Chondrocyte (in vitro differentiated cells): ENCODE data around the gene PPP2R1A. TPM values are rescaled to one million over a fixed set of nuclear protein-coding genes. Genes with fewer than 3 reads are reported as not detected.

Source experiments
- DNase-seq: peaks from one replicate; pipeline ENCODE4 v3.0.0; 2021; ENCODE audit warnings: mixed read lengths, low spot score
- H3K27ac Mint-ChIP-seq: one replicate; pipeline ENCODE4 v1.8.0; 2021; ENCODE audit warnings: mild to moderate bottlenecking, moderate library complexity, mixed read lengths; ENCODE audit not compliant: unreplicated experiment
- H3K27me3 Mint-ChIP-seq: 2 replicates; pipeline ENCODE4 v1.8.0; 2021; ENCODE audit warnings: low read depth, mixed read lengths
- H3K36me3 Mint-ChIP-seq: 2 replicates; pipeline ENCODE4 v1.8.0; 2021; ENCODE audit warnings: low read depth, mixed read lengths
- H3K4me1 Mint-ChIP-seq: 2 replicates; pipeline ENCODE4 v1.8.0; 2021; ENCODE audit warnings: low read depth, mild to moderate bottlenecking, mixed read lengths
- H3K4me3 Mint-ChIP-seq: one replicate; pipeline ENCODE4 v1.8.0; 2021; ENCODE audit warnings: mild to moderate bottlenecking, moderate library complexity, mixed read lengths; ENCODE audit not compliant: unreplicated experiment
- H3K9me3 Mint-ChIP-seq: 2 replicates; pipeline ENCODE4 v1.8.0; 2021; ENCODE audit warnings: low read depth, mixed read lengths
- CTCF ChIP-seq: fragments of 200-600 bp; sonication (generic); IDR thresholded peaks from 2 replicates; pipeline ENCODE4 v1.5.0; 2021; ENCODE audit warnings: antibody characterized with exemption, mild to moderate bottlenecking, moderate library complexity
- total RNA-seq: library from RNA; stranded (reverse); gene quantifications from 3 replicates; pipeline ENCODE4 v1.2.1, GENCODE V29; 2021

PPP2R1A gene
- total RNA-seq, 1 donor from 2014 or later = 210 TPM

DNA sequence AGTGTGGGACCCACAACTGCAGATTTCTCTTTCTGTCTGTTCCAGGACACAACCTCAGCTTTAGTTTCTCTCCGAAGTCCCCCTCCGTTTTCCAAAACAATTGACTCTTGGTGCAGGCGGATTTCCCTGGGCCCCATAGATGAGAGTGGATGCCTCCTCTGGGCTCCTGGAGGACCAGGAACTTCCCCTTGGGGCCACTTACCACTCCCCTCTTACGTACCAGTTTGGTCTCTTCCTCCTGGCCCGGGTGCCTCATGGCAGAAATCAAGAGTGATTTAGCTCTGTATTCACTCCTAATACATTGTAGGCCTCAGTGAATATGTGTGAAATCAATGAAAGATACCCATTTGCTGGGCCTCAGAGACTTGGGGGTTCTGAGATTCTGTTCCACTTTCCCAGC, 34.4 kb downstream of the PPP2R1A start:
- Mint-ChIP-seq H3K36me3 (peaks cover 80% of the 10 kb centered on the region), H3K27me3 (no peaks in the 10 kb centered on the region), H3K9me3 (no peaks in the 10 kb centered on the region), H3K27ac (no peak overlapping the region), H3K4me3 (no peak overlapping the region), H3K4me1 (no peaks in the 10 kb centered on the region)
- DNase-seq = no peak
- no peak for TF ChIP-seq CTCF

- Mint-ChIP-seq H3K4me1 (no peaks in the 10 kb centered on the region), H3K9me3 (no peaks in the 10 kb centered on the region), H3K27ac (no peak overlapping the region), H3K4me3 (no peak overlapping the region), H3K36me3 (peaks cover 65% of the 10 kb centered on the region), H3K27me3 (no peaks in the 10 kb centered on the region)
- DNase-seq = no peak
- TF ChIP-seq CTCF = no peak
These were observed 36.8 kb downstream of the PPP2R1A start for GRCh38 chr19:52226652-52227051.

- DNase-seq = no peak
- Mint-ChIP-seq H3K36me3 (peaks cover 60% of the 10 kb centered on the region), H3K27me3 (no peaks in the 10 kb centered on the region), H3K27ac (no peak overlapping the region), H3K9me3 (no peaks in the 10 kb centered on the region), H3K4me1 (no peaks in the 10 kb centered on the region), H3K4me3 (no peak overlapping the region)
- TF ChIP-seq CTCF = no peak
These were observed 37.5 kb downstream of the PPP2R1A start for GRCh38 chr19:52227196-52227940.

- DNase-seq = no peak
- H3K27me3 Mint-ChIP-seq = no peaks in the 10 kb centered on the region
- H3K27ac Mint-ChIP-seq = no peak overlapping the region
- H3K4me3 Mint-ChIP-seq = no peak overlapping the region
- H3K4me1 Mint-ChIP-seq = no peaks in the 10 kb centered on the region
- no peaks in the 10 kb centered on the region for H3K9me3 Mint-ChIP-seq
- TF ChIP-seq CTCF = no peak
- H3K36me3 Mint-ChIP-seq = peaks cover 54% of the 10 kb centered on the region
These were observed 38.1 kb downstream of the PPP2R1A start for GRCh38 chr19:52227980-52228379.

- no peaks in the 10 kb centered on the region for H3K4me1 Mint-ChIP-seq
- H3K4me3 Mint-ChIP-seq = no peak overlapping the region
- H3K9me3 Mint-ChIP-seq = no peaks in the 10 kb centered on the region
- no peak overlapping the region for H3K27ac Mint-ChIP-seq
- H3K36me3 Mint-ChIP-seq = peaks cover 39% of the 10 kb centered on the region
- no peaks in the 10 kb centered on the region for H3K27me3 Mint-ChIP-seq
- no peak for TF ChIP-seq CTCF
- DNase-seq = no peak
These were observed 39.7 kb downstream of the PPP2R1A start for GRCh38 chr19:52229524-52229923.
